Right atrium auricular region (tissue), 2 donors: Measurements from ENCODE around the gene FARS2. TPM values are rescaled to one million over a fixed set of nuclear protein-coding genes. Genes with fewer than 3 reads are reported as not detected.

Source experiments
- DNase-seq: peaks from one replicate; pipeline ENCODE4 v3.0.0-alpha.2; 2019; ENCODE audit warnings: low spot score
- H3K27ac ChIP-seq, 2 donors: fragments of 200-600 bp; sonication (generic); 1 replicate in 1 of 2; 2 replicates in 1 of 2; pipeline ENCODE4 v1.5.1; 2016 to 2019
- H3K27me3 ChIP-seq, 2 donors: fragments of 200-600 bp; sonication (generic); one replicate each; pipeline versions ENCODE4 v1.5.1 to v1.6.0; 2017 to 2019
- H3K36me3 ChIP-seq: fragments of 200-600 bp; sonication (generic); one replicate; pipeline ENCODE4 v1.5.1; 2016
- H3K4me1 ChIP-seq, 2 donors: fragments of 200-600 bp; sonication (generic); one replicate each; pipeline versions ENCODE4 v1.5.1 to v1.6.0; 2017 to 2019
- H3K4me3 ChIP-seq, 2 donors: fragments of 200-600 bp; sonication (generic); 1 replicate in 1 of 2; 2 replicates in 1 of 2; pipeline ENCODE4 v1.5.1; 2017 to 2019; ENCODE audit warnings: mild to moderate bottlenecking in 1 of 2, moderate library complexity in 1 of 2
- H3K9me3 ChIP-seq, 2 donors: fragments of 200-600 bp; sonication (generic); one replicate each; pipeline ENCODE4 v1.5.1; 2019
- total RNA-seq, 2 donors: library from RNA; depleted of rRNA; stranded (reverse); fragments of >200 nt; gene quantifications; one replicate each; pipeline ENCODE4 v1.1.0, GENCODE V29; 2016
- TF ChIP-seq, protein P1 (sequence below), 2 donors: fragments of 200-600 bp; sonication (generic); IDR thresholded peaks; one replicate each; pipeline ENCODE4 v1.5.1; 2019; ENCODE audit warnings: antibody characterized with exemption in 2 of 2

FARS2 gene
- total RNA-seq, 2 donors from 2014 or later = 9.4 to 15.0 TPM

DNA sequence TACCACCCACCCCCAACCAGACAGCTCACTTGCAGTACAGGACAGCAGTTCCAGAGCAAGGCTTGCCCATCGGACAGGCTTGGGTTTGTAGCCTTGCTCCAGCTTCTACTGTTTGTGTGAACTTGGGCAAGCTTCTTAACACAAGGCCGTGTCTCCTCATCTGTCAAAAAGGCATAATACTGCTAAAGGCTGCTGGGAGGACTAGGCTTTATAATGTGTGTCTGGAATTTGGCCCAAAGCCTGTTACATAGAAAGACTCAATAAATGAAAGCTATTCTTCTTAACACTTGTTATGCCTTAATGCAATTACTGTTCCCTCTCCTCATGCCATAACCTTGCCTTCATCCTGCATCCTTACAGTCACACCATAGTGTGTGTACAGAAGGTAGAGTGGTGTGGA, 44.0 kb upstream of the FARS2 start:
- no peak for DNase-seq
- Histone ChIP-seq H3K4me3 (no peak overlapping the region), H3K9me3 (no peaks in the 10 kb centered on the region), H3K4me1 (peaks cover 0 to 15% of the 10 kb centered on the region in 2 donors), H3K36me3 (no peaks in the 10 kb centered on the region), H3K27me3 (no peaks in the 10 kb centered on the region), H3K27ac (no peak overlapping the region)
- TF ChIP-seq, protein P1, sequence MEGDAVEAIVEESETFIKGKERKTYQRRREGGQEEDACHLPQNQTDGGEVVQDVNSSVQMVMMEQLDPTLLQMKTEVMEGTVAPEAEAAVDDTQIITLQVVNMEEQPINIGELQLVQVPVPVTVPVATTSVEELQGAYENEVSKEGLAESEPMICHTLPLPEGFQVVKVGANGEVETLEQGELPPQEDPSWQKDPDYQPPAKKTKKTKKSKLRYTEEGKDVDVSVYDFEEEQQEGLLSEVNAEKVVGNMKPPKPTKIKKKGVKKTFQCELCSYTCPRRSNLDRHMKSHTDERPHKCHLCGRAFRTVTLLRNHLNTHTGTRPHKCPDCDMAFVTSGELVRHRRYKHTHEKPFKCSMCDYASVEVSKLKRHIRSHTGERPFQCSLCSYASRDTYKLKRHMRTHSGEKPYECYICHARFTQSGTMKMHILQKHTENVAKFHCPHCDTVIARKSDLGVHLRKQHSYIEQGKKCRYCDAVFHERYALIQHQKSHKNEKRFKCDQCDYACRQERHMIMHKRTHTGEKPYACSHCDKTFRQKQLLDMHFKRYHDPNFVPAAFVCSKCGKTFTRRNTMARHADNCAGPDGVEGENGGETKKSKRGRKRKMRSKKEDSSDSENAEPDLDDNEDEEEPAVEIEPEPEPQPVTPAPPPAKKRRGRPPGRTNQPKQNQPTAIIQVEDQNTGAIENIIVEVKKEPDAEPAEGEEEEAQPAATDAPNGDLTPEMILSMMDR (IDR thresholded peaks at IDR 0.05) = no peak

DNA sequence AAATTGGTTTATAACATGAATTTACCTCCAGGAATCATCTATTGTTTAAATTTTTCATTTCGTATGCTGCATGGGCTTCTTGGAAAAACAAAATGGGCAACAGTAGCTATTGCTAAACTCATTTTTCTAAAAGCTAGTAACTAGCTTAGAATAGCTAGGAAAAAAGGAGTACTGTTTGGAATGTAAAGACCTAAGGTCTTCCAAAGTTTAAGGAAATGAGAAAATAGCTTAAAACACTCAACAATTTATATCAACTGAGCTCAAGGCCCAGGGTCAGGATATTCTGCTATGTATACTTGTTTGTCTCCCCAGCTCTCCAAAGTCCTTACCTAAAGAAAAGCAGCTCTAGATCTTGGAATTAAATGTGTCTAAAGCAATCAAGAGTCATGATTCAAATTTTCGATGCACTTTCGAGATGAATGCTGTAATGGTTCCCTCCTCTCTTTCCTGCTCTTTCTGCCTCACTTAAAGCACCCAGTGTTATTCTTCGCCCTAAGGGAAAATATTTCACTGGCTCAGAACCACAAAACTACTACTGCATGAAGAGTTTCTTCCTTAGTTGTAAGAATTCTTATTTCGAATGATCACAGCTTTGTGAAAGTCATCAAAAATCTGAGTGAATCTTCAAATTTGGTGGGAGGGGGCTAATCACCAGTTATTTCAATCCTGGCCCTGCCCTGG, 42.2 kb upstream of the FARS2 start:
- no peak for DNase-seq
- H3K36me3 ChIP-seq = no peaks in the 10 kb centered on the region
- TF ChIP-seq, protein P1 (IDR thresholded peaks at IDR 0.05) = no peak
- no peak overlapping the region for H3K4me3 ChIP-seq
- H3K27me3 ChIP-seq = no peaks in the 10 kb centered on the region
- peaks cover 0 to 5% of the 10 kb centered on the region in 2 donors for H3K4me1 ChIP-seq
- no peaks in the 10 kb centered on the region for H3K9me3 ChIP-seq
- no peak overlapping the region for H3K27ac ChIP-seq

DNA sequence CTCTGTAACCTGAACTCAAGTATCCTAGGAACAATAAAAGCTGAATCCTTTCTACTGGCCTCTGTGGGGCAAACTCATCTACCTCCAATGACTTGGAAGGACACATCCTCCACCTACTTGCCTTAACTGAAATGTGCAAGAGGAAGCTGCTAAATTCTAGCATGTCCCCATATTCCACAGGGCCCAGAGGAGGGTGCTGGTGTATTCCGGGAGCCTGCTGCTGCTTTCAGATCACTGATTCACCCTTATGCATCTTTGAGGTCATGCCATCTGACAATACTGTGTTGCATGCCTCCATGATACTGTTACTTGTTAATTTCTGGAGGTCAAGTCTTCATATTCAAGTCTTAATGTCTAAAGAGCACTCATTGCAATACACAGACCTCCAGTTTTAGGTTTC, 40.9 kb upstream of the FARS2 start:
- Histone ChIP-seq H3K4me3 (no peak overlapping the region), H3K27ac (no peak overlapping the region), H3K36me3 (no peaks in the 10 kb centered on the region), H3K27me3 (no peaks in the 10 kb centered on the region), H3K4me1 (no peaks in the 10 kb centered on the region), H3K9me3 (no peaks in the 10 kb centered on the region)
- TF ChIP-seq, protein P1 (IDR thresholded peaks at IDR 0.05) = no peak
- no peak for DNase-seq

DNA sequence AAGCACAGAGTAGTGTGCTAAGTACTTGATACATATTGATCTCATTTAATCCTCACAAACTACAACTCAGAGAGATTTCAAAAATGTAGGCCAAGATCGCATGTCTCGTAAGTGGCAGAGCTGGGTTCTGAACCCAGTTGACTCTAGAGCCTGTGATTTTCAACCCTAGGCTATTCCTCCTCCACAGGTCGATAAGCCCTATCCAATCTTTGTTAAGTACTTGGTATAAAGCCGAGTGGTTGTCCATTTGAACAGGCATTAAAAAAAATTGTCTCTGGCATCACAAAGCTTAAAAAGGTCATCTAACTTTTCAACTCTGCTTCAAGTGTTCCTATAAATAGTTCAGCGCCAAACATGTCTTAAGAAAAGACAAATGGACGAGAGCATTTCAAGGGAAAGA, 38.0 kb upstream of the FARS2 start:
- TF ChIP-seq, protein P1 (IDR thresholded peaks at IDR 0.05) = no peak
- Histone ChIP-seq H3K27me3 (no peaks in the 10 kb centered on the region), H3K4me1 (no peaks in the 10 kb centered on the region), H3K36me3 (no peaks in the 10 kb centered on the region), H3K4me3 (no peak overlapping the region), H3K27ac (no peak overlapping the region), H3K9me3 (no peaks in the 10 kb centered on the region)
- no peak for DNase-seq

DNA sequence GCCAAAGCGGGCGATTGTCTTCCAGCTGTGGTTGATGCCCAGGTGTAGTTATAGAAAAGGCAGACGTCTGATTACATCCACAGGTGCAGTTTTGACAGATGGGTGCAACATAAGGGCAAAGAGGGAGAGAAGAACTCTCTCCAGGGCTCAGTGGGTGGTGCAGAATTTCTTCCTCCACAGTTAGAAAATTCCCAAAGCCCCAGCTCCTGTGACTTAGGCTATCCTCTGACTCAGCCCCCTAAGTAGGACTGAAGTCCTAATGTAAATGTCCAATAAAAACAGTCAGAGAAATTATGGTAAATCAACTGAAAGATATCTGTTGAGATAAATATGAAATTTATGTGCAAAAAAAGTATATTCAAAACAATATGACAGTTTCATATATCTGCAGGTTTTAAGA, 32.0 kb upstream of the FARS2 start:
- Histone ChIP-seq H3K9me3 (no peaks in the 10 kb centered on the region), H3K36me3 (no peaks in the 10 kb centered on the region), H3K4me1 (no peaks in the 10 kb centered on the region), H3K27ac (no peak overlapping the region), H3K4me3 (no peak overlapping the region), H3K27me3 (no peaks in the 10 kb centered on the region)
- TF ChIP-seq, protein P1 (IDR thresholded peaks at IDR 0.05) = no peak
- no peak for DNase-seq

DNA sequence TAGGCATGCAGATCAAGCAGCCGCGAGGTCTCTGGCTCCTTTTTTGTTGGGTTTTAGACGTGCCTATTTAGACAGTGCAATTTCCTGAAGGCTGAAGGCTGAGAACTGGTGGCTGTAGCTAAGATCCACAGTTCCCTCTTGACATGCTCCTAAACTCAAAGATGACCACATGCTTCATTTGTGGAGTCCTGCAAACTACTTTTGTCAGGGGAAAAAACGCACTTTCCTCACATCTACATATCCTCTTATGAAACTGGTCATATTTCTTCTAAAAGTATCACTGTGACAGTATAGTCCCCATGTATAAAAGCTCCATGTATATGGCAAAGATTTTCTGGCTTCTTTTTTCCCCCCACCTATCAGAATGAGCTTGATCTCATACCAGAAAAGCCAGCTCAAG, 31.2 kb upstream of the FARS2 start:
- Histone ChIP-seq H3K4me1 (no peaks in the 10 kb centered on the region), H3K36me3 (no peaks in the 10 kb centered on the region), H3K4me3 (no peak overlapping the region), H3K27ac (no peak overlapping the region), H3K27me3 (no peaks in the 10 kb centered on the region), H3K9me3 (no peaks in the 10 kb centered on the region)
- TF ChIP-seq, protein P1 (IDR thresholded peaks at IDR 0.05) = no peak
- DNase-seq = no peak
